Activated CD8-positive, alpha-beta T cell treated with anti-CD3 and anti-CD28 coated beads, Interleukin-2, amount 10 ng/mL, durations not matched to agents 7 days and 5 days (primary cell): ENCODE results near the gene GRM6. TPM values are rescaled to one million over a fixed set of nuclear protein-coding genes. Genes with fewer than 3 reads are reported as not detected.

Experiments
- ATAC-seq: fragments of 150-1000 bp; cut with Tn5 transposase; one replicate; pipeline ENCODE4 v1.10.0; 2021; ENCODE audit warnings: moderate library complexity
- CTCF ChIA-PET: fragments of 350-600 bp; sonication (Branson Sonifier 250); formaldehyde crosslinking; loops from one replicate; lab custom pipeline; 2021; ENCODE audit warnings: antibody characterized with exemption; lab: Charles Lee
- POLR2A ChIA-PET: fragments of 350-600 bp; sonication (Branson Sonifier 250); formaldehyde crosslinking; loops from one replicate; lab custom pipeline; 2021; ENCODE audit warnings: antibody characterized with exemption; lab: Charles Lee
- DNase-seq: peaks from one replicate; pipeline ENCODE4 v3.0.0-alpha.2; 2020
- H3K27ac Mint-ChIP-seq: one replicate; pipeline ENCODE4 v1.8.0; 2021; ENCODE audit warnings: mild to moderate bottlenecking, mixed read lengths
- H3K27me3 Mint-ChIP-seq: one replicate; pipeline ENCODE4 v1.8.0; 2021; ENCODE audit warnings: low read depth, mixed read lengths
- H3K36me3 Mint-ChIP-seq: one replicate; pipeline ENCODE4 v1.8.0; 2021; ENCODE audit warnings: low read depth, mixed read lengths
- H3K4me1 Mint-ChIP-seq: one replicate; pipeline ENCODE4 v1.8.0; 2021; ENCODE audit warnings: low read depth, mixed read lengths
- H3K4me3 Mint-ChIP-seq: one replicate; pipeline ENCODE4 v1.8.0; 2021; ENCODE audit warnings: mild to moderate bottlenecking, mixed read lengths
- H3K9me3 Mint-ChIP-seq: one replicate; pipeline ENCODE4 v1.8.0; 2022; ENCODE audit warnings: mixed read lengths; ENCODE audit not compliant: insufficient read depth
- total RNA-seq, 2 experiments: library from RNA; stranded (reverse); gene quantifications; one replicate each; pipeline ENCODE4 v1.2.3, GENCODE V29; 2021

GRM6 gene
- total RNA-seq, 2 experiments from 2014 or later, result not detected

DNA sequence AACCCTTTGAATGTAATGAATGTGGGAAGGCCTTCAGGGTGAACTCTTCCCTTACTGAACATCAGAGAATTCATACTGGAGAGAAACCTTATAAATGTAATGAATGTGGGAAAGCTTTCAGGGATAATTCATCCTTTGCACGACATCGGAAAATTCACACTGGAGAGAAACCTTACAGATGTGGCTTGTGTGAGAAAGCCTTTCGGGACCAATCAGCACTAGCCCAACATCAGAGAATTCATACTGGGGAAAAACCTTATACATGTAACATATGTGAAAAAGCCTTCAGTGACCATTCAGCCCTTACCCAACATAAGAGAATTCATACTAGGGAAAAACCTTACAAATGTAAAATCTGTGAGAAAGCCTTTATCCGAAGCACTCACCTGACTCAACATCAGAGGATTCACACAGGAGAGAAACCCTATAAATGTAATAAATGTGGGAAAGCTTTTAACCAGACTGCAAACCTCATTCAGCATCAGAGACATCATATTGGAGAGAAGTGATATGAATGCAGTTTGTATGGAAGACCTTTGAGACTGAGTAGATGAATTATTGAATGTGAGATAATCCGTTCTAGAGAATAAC, 29.6 kb downstream of the GRM6 start:
- no peak overlapping the region for H3K27ac Mint-ChIP-seq
- ChIA-PET POLR2A (no interaction called here), CTCF (no interaction called here)
- no peak overlapping the region for H3K4me3 Mint-ChIP-seq
- peaks cover 63% of the 10 kb centered on the region for H3K9me3 Mint-ChIP-seq
- H3K27me3 Mint-ChIP-seq, result no peaks in the 10 kb centered on the region
- peaks cover 12% of the 10 kb centered on the region for H3K36me3 Mint-ChIP-seq
- ATAC-seq (no peak), DNase-seq (no peak)
- no peaks in the 10 kb centered on the region for H3K4me1 Mint-ChIP-seq

DNA sequence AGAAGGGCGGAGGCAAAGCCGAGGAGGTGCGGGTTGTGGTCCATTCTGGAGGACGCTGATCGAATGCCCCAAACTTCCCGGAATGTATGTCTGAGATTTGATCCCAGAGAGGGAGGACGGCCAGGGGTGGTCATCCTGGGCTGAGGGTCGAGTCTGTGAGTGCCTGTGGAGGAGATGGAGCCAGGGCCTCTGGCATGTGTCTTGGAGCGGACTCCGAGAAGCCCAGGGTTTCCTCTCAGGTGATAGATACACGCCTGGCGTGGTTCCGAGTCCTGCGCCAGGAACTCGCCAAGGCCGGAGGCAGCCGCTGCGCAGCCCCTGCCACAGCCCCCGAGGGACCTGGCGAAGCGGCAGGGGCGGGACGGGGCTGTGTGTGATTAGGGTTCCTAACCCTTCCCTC, 53.8 kb downstream of the GRM6 start:
- POLR2A ChIA-PET, result no interaction called here

DNA sequence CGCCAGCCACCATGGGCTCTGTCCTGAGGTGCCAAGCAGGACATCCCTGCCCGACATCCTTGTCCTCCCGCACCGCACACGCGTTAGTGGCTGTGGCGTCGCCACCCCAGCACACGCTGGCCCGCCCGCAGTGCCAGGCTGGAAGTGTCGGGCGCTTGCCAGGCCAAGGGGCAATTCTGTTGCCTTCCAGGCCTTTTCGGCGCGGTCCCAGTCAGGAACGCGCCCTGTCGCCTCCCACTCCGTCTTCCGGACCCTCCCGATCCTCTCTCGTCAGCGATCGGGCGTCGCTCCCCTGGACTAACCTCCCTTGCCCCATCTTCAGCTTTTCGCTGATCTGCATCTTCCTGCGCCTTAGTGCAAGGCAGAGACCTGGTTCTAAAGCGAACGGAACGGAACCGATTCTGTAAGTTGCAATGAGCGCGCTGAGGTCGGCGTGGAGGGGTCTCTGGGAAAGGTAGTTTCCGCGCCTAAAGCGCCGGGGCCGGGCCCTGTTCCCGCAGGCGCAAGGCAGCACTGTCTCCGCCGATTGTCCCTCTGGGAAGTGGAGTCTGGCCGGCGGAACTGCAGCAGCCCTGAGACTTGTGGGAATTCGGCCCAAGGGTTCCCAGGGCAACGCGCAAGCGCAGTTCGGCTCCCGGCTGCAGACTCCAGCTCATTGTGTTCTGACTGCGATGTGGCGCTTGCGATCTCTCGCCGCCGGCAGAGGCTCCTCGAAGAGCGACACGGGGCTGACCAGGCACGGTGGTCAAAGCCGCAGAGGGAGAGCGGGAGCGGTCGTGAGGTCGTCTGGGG, 54.4 kb downstream of the GRM6 start, which contains the start of gene ZNF454:
TSS of gene ZNF454 (plus strand) at position 630 of the 792 bp plus-strand sequence. CDS start 1,594 bp downstream, outside the sequence.
- ATAC-seq (no peak), DNase-seq (no peak)
- peaks cover 12% of the 10 kb centered on the region for H3K27me3 Mint-ChIP-seq
- no peak within 1 kb of the TSS for H3K4me3 Mint-ChIP-seq
- ChIA-PET POLR2A (no interaction called here), CTCF (no interaction called here)
- peaks cover 8% of the 10 kb centered on the region for H3K36me3 Mint-ChIP-seq
- no peak within 1 kb of the TSS for H3K27ac Mint-ChIP-seq
- no peaks in the 10 kb centered on the region for H3K4me1 Mint-ChIP-seq
- H3K9me3 Mint-ChIP-seq, result peaks cover 59% of the 10 kb centered on the region

More for the DNA sequence above, 53.8 kb downstream of the GRM6 start:
- no peak for DNase-seq
- Mint-ChIP-seq H3K4me1 (no peaks in the 10 kb centered on the region), H3K9me3 (peaks cover 57% of the 10 kb centered on the region), H3K27ac (no peak overlapping the region), H3K36me3 (peaks cover 7% of the 10 kb centered on the region), H3K27me3 (peaks cover 12% of the 10 kb centered on the region), H3K4me3 (no peak overlapping the region)
- CTCF ChIA-PET, result no interaction called here
- no peak for ATAC-seq

DNA sequence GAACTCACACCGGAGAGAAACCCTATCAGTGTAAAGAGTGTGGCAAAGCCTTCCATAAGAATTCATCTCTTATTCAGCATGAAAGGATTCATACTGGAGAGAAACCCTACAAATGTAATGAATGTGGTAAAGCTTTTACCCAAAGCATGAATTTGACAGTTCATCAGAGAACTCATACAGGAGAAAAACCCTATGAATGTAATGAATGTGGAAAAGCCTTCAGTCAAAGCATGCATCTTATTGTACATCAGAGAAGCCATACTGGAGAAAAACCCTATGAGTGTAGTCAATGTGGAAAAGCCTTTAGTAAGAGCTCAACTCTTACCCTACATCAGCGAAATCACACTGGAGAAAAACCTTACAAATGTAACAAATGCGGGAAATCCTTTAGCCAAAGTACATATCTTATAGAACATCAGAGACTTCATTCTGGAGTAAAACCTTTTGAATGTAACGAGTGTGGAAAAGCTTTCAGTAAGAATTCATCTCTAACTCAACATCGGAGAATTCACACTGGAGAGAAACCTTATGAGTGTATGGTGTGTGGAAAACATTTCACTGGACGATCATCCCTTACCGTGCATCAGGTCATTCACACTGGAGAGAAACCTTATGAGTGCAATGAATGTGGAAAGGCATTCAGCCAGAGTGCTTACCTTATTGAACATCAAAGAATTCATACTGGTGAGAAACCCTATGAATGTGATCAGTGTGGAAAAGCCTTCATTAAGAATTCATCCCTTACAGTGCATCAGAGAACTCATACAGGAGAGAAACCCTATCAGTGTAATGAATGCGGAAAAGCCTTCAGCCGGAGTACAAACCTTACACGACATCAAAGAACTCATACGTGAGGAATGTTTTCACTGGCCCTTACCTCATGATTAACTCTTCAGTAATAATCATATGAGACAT, 63.0 kb downstream of the GRM6 start:
- ChIA-PET POLR2A (no interaction called here), CTCF (no interaction called here)
- Mint-ChIP-seq H3K27me3 (no peaks in the 10 kb centered on the region), H3K4me1 (no peaks in the 10 kb centered on the region), H3K36me3 (peaks cover 17% of the 10 kb centered on the region), H3K27ac (no peak overlapping the region), H3K4me3 (no peak overlapping the region), H3K9me3 (peaks cover 64% of the 10 kb centered on the region)
- DNase-seq (no peak), ATAC-seq (no peak)

Other genes with a start within 250 kb of the GRM6 start
- gene ZNF354B, start 135.4 kb downstream of the GRM6 start, total RNA-seq, result 10 to 100 TPM; 12.4 to 13.7 TPM
- gene ZFP2, start 99.4 kb downstream of the GRM6 start, total RNA-seq, result under 1 TPM; 0.21 to 0.26 TPM
- not detected for gene ZNF454, start 54.1 kb downstream of the GRM6 start, total RNA-seq
- gene ZNF879, start 28.5 kb upstream of the GRM6 start, total RNA-seq, result 1 to 10 TPM; 4.1 to 4.7 TPM
- 1 to 10 TPM; 6.8 to 7.5 TPM for gene ZNF354C, start 65.1 kb upstream of the GRM6 start, total RNA-seq